PC-3 (cell line): ENCODE results near the gene IDS.
"Not testable (repeated sequence)": the region's sequence is repeated elsewhere in the genome, so short reads cannot be mapped to it uniquely, and the experiment has no call there.

ENCODE experiments used
- EZH2 ChIP-seq: fragments of 300-600 bp; sonication (generic); IDR thresholded peaks from one replicate; pipeline ENCODE4 v1.6.1; 2017; ENCODE audit warnings: antibody characterized with exemption, mild to moderate bottlenecking, low read length; ENCODE audit not compliant: unreplicated experiment
- TF ChIP-seq, protein P1 (sequence below): fragments of 300-600 bp; sonication (generic); conservative IDR thresholded peaks from 2 replicates; pipeline ENCODE4 v1.5.1; 2017; ENCODE audit warnings: antibody characterized with exemption, low read depth, mild to moderate bottlenecking, low read length

- TF ChIP-seq, protein P1, sequence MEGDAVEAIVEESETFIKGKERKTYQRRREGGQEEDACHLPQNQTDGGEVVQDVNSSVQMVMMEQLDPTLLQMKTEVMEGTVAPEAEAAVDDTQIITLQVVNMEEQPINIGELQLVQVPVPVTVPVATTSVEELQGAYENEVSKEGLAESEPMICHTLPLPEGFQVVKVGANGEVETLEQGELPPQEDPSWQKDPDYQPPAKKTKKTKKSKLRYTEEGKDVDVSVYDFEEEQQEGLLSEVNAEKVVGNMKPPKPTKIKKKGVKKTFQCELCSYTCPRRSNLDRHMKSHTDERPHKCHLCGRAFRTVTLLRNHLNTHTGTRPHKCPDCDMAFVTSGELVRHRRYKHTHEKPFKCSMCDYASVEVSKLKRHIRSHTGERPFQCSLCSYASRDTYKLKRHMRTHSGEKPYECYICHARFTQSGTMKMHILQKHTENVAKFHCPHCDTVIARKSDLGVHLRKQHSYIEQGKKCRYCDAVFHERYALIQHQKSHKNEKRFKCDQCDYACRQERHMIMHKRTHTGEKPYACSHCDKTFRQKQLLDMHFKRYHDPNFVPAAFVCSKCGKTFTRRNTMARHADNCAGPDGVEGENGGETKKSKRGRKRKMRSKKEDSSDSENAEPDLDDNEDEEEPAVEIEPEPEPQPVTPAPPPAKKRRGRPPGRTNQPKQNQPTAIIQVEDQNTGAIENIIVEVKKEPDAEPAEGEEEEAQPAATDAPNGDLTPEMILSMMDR = not testable (repeated sequence)
- not testable (repeated sequence) for TF ChIP-seq EZH2
Measured at GRCh38 chrX:149503446-149503845, 1.7 kb downstream of the IDS start.
